Suppressor macrophage treated with lipopolysaccharide for 4 hours (primary cell): ENCODE data around the gene TMEM132E.

Experiments used
- DNase-seq: peaks from one replicate; pipeline ENCODE4 v3.0.0-alpha.2; 2020

TMEM132E gene

DNA sequence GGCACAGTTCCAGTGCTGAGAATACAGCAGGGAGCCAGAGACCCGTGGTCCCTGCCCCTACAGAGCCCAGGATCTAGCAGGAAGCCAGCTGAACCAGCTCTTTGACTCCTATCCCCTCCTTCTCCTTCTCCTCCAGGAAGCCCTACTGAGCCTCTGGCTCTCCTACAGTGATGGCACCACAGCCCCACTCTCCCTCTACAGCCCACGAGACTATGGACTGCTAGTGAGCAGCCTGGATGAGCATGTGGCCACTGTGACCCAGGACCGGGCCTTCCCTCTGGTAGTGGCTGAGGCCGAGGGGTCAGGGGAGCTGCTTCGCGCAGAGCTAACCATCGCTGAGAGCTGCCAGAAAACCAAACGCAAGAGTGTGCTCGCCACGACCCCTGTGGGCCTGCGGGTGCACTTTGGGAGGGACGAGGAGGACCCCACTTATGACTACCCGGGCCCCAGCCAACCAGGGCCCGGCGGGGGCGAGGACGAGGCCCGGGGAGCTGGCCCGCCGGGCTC, 57.7 kb downstream of the TMEM132E start:
- DNase-seq: no peak

DNA sequence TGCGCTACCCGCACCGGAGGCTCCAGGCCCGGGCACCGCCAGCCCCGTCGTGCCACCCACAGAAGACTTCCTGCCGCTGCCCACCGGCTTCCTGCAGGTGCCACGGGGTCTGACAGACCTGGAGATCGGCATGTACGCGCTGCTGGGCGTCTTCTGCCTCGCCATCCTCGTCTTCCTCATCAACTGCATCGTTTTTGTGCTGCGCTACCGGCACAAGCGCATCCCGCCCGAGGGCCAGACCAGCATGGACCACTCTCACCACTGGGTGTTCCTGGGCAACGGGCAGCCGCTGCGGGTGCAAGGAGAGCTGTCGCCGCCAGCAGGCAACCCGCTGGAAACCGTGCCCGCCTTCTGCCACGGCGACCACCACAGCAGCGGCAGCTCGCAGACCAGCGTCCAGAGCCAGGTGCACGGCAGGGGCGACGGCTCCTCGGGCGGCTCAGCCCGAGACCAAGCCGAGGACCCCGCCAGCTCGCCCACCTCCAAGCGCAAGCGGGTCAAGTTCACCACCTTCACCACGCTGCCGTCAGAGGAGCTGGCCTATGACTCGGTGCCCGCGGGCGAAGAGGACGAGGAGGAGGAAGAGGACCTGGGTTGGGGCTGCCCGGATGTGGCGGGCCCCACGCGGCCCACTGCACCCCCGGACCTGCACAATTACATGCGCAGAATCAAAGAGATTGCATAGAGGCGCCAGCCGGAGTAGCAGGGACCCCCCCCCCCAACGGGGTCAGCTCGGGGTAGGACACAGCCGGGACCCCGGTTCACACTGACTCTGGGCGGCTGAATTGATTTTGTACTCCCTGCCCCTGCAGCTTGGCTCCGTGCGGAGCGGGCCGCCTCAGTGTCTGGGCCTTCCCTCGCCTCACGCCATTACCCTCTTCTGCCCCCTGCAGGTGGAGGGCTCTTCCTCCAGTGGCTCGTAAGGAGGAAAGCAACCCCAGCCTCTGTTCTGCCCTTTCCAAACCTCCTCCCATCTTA, 58.5 kb downstream of the TMEM132E start:
- DNase-seq: peak; percentile 82

- no peak for DNase-seq
Measured at GRCh38 chr17:34638526-34639260, 59.3 kb downstream of the TMEM132E start.

- no peak for DNase-seq
Measured at GRCh38 chr17:34639706-34640425, 60.5 kb downstream of the TMEM132E start.

DNA sequence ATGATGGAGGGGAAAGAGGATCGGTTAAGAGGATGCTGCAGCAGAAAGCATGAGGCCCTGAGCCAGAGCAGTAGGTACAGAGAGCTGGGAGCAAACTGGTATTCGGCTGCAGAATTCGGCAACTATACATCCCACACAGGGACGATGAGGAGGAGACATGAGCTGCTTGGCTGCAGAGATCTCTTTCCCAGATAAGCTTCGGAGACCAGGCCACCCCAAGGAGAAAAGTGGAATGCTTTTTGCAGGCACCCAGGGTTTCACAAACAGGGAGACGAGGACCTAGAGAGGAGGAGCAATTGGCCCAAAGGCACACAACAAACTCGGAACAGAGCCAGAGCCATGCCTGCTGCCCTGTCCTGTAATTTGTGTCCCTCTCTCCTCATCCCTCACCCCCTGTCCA, 62.0 kb downstream of the TMEM132E start:
- no peak for DNase-seq

GRCh38 chr17:34644941-34645550, 65.7 kb downstream of the TMEM132E start:
- DNase-seq: no peak

DNA sequence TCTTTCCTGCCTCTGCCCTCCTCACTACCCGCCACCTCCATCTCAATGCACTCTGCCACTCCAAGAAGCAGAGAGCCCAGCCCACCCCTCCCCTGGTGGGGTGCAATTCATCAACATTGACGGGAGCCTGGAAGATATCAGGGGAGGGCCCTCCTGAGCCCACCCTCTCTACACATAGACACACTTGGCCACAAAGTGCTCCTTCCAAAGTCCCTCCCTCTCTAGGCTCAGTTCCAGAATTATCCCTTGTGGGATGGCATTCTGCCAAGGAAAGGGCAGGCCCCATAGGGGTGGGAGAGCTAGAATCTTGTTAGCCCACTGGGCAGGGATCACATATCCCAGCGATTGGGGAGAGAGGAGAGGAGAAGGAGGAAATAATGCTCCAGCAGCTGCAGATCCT, 66.2 kb downstream of the TMEM132E start:
- DNase-seq: no peak

GRCh38 chr17:34647511-34647910, 68.1 kb downstream of the TMEM132E start:
- DNase-seq: no peak

DNA sequence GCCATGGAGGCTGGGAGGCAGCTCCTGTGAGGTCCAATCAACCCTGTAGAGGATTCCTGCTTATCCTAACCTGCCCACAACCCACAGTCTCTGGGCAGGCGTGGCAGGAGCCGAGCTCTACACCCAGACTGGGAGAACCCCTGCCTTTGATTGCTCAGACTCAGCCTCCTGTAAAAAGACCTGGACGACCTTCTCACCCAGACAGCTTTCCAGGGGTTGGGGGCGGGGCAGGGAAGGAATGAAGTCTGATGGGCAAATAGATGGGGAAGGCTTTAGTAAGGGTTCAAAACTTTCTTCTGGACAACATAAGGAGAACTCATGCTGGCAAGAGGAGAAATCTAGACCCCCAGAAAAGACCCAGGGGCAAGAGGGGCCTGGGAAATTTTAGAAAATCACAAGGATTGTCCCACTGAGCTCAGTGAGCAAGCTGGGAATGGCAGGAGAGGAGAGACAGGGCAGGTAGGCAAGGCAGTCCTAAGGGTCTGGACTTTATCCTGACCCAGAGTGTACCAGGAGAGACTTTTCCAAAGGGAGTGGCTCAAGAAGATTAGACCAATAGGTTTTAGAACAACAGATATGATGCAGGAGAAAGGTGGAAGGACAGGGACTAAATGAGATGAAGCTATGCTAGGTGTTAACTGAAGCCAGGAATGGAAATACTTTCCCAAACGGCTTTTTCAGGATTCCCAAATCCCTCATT, 70.8 kb downstream of the TMEM132E start:
- no peak for DNase-seq

- no peak for DNase-seq
Measured at GRCh38 chr17:34651402-34651811, 72.0 kb downstream of the TMEM132E start.

- no peak for DNase-seq
Measured at GRCh38 chr17:34652021-34652555, 72.7 kb downstream of the TMEM132E start.

- no peak for DNase-seq
Measured at GRCh38 chr17:34653511-34653910, 74.1 kb downstream of the TMEM132E start.

- no peak for DNase-seq
Measured at GRCh38 chr17:34654276-34654880, 75.0 kb downstream of the TMEM132E start.

GRCh38 chr17:34654881-34655276, 75.5 kb downstream of the TMEM132E start:
- DNase-seq: no peak

DNA sequence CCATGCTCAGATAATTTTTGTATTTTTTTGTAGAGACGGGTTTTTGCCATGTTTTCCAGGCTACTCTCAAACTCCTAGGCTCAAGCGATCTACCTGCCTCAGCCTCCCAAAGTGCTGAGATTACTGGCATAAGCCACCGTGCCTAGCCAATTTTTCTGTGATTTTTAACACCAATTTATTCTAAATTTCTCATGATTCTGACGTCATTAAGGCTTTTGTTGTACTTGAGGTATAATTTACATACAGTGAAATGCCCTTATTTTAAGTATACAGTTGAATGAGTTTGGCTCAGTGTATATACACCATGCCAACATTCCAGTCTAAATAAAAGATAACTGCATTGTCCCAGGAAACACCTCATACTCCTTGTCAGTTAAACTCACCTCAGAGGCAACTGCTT, 77.4 kb downstream of the TMEM132E start:
- DNase-seq: no peak

DNA sequence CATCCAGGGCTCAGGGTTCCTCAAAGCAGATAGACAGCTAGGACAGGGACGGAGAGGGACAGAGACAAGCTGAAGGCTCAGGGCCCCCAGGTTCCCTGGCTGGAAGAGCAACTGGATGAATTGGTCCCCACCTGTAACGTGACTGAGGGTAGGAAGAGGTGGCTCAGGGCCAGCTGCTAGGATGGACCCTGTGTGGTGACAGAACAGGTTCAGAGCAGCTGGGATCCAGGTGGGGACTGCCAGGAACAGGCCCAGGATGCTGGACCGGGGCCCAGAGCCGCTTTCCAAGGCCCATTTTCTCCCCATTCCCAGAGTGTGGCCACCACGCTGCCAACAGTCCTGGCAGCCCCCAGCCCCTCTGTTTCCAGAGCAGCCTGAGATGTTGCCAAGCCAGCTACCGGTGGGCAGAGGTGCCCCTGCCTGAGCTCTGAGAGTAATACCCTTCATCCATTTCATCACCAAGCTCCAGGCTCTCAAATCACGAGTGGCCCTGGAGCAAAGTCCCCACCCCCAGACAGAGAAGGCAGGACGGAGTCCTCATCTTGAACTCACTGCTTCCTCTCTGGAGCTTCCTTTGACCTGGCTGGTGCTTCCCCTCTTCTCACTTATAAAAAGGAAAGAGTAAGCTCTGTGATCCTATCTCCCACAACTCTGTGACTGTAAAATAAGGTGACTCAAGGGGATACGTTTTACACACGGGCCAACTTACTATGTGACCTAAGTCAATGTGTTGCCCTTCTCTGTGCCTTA, 79.6 kb downstream of the TMEM132E start:
- DNase-seq: no peak

- no peak for DNase-seq
Measured at GRCh38 chr17:34663714-34664113, 84.3 kb downstream of the TMEM132E start.

DNA sequence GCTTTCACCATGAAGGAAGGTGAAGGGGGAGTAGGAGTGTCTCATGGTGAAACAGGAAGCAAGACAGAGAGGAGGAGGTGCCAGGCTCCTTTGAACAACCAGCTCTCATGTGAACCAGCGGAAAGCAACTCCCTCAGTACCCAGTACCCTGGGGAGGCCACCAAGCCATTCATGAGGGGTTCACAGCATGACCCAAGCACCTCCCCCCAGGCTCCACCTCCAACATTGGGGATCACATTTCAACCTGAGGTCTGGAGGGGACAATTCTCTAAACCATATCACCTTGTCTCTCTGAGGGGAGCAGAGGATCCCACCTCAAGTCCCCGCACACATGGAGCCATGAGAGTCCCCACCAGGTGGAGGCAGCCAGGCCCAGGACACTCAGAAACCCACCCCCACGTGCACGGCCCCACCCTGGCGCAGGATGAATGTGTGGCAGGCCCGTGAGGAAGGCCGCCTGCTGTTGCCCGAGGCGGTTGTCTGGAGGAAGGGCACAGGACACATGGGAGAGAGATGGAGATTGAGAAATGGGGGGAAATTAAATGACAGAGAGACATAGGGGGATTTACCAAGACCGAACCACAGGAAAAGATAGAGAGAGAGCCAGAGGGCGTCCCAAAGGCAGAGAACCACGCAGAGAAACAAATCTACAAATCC, 85.9 kb downstream of the TMEM132E start:
- DNase-seq: no peak

DNA sequence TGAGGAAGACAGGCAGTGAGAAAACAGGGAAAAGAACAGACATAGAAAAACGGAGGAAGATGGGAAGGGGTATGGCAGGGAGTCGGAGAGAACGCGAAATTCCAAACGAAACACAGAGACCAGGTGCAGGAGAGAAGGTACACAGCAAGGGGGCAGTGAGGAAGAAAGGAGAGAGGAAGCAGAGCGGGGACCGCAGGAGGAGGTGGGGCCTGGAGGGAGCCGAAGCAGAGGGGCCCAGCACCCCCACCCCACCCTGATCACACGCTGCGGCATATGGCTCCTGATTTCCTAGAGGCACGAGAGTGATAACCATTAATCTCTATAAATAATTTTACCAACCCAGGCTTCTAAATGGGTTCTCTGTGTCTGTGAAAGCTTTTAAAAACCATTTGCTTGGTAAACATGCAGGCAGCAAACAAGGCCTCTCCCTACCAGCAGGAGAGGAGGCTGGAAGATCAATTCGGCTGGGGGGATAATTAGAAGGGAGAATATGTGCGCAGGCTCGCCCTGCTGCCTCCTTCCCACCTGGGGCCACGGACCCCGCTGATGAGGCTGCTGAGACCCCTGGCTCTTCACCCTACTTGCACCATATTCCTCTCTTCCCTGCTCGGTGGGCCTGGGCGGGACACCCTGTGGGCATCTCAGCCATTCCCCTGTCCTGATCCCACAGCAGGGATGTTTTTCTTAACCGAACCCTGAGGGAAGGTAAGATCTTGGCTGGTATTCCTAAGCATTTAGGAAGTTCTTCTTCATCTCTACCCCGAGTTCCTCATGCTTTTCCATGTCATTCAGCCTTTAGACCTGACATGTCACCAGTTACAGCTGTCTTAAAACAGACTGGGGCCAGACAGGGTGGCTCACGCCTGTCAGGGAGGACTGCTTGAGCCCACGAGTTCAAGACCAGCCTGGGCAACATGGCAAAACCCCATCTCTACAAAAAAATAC, 86.7 kb downstream of the TMEM132E start:
- no peak for DNase-seq
